IMR-90 (cell line): ENCODE data around the gene MYH6.

Source experiments
- ELK1 ChIP-seq: fragments of 150-350 bp; IDR thresholded peaks from 2 replicates; pipeline ENCODE4 v1.6.1; 2016; ENCODE audit warnings: low read depth, mild to moderate bottlenecking, low read length, moderate library complexity, borderline replicate concordance
- FOS ChIP-seq: fragments of 150-350 bp; IDR thresholded peaks from 2 replicates; pipeline ENCODE4 v1.6.1; 2016; ENCODE audit warnings: low read depth, low read length
- MAFK ChIP-seq: IDR thresholded peaks from 2 replicates; pipeline ENCODE4 v1.6.1; 2012; ENCODE audit warnings: low read depth, low read length, improper control_type of control experiment
- MXI1 ChIP-seq: IDR thresholded peaks from 2 replicates; pipeline ENCODE4 v1.6.1; 2012; ENCODE audit warnings: low read depth, mild to moderate bottlenecking, low read length, moderate library complexity, borderline replicate concordance
- POLR2A ChIP-seq: IDR thresholded peaks from 2 replicates; pipeline ENCODE4 v1.6.1; 2012; ENCODE audit warnings: mild to moderate bottlenecking, low read depth, low read length
- RAD21 ChIP-seq: IDR thresholded peaks from 2 replicates; pipeline ENCODE4 v1.6.1; 2012; ENCODE audit warnings: low read length, improper control_type of control experiment
- RFX5 ChIP-seq: IDR thresholded peaks from 2 replicates; pipeline ENCODE4 v1.8.0; 2012; ENCODE audit warnings: low read depth, mild to moderate bottlenecking, low read length, moderate library complexity
- SMC3 ChIP-seq: fragments of 150-350 bp; IDR thresholded peaks from 2 replicates; pipeline ENCODE4 v1.6.1; 2016; ENCODE audit warnings: low read depth, mild to moderate bottlenecking, antibody characterized with exemption, low read length, moderate library complexity
- TF ChIP-seq, protein P1 (sequence below): conservative IDR thresholded peaks from 2 replicates; pipeline ENCODE4 v1.5.1; 2012; ENCODE audit warnings: mild to moderate bottlenecking, low read depth, low read length, improper control_type of control experiment
- TF ChIP-seq, protein P2 (sequence below): fragments of 150-350 bp; IDR thresholded peaks from 2 replicates; pipeline ENCODE4 v1.6.1; 2017; ENCODE audit warnings: mild to moderate bottlenecking, antibody characterized with exemption, low read length, low read depth

- TF ChIP-seq SMC3 = no peak
- TF ChIP-seq, protein P1, sequence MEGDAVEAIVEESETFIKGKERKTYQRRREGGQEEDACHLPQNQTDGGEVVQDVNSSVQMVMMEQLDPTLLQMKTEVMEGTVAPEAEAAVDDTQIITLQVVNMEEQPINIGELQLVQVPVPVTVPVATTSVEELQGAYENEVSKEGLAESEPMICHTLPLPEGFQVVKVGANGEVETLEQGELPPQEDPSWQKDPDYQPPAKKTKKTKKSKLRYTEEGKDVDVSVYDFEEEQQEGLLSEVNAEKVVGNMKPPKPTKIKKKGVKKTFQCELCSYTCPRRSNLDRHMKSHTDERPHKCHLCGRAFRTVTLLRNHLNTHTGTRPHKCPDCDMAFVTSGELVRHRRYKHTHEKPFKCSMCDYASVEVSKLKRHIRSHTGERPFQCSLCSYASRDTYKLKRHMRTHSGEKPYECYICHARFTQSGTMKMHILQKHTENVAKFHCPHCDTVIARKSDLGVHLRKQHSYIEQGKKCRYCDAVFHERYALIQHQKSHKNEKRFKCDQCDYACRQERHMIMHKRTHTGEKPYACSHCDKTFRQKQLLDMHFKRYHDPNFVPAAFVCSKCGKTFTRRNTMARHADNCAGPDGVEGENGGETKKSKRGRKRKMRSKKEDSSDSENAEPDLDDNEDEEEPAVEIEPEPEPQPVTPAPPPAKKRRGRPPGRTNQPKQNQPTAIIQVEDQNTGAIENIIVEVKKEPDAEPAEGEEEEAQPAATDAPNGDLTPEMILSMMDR = no peak
- no peak for TF ChIP-seq POLR2A
- no peak for TF ChIP-seq RAD21
- TF ChIP-seq MXI1 = no peak
- no peak for TF ChIP-seq ELK1
- TF ChIP-seq, protein P2, sequence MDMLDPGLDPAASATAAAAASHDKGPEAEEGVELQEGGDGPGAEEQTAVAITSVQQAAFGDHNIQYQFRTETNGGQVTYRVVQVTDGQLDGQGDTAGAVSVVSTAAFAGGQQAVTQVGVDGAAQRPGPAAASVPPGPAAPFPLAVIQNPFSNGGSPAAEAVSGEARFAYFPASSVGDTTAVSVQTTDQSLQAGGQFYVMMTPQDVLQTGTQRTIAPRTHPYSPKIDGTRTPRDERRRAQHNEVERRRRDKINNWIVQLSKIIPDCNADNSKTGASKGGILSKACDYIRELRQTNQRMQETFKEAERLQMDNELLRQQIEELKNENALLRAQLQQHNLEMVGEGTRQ = no peak
- TF ChIP-seq FOS = no peak
- TF ChIP-seq MAFK = no peak
- TF ChIP-seq RFX5 = no peak
These were observed 37.9 kb downstream of the MYH6 start for GRCh38 chr14:23370221-23370620.
